Measurements from ENCODE around the gene METTL9. TPM values are rescaled to one million over a fixed set of nuclear protein-coding genes. Genes with fewer than 3 reads are reported as not detected.
A peak's percentile ranks its signal among the peaks of the same experiment; 100 is the strongest.
"Not testable (repeated sequence)": the region's sequence is repeated elsewhere in the genome, so short reads cannot be mapped to it uniquely, and the experiment has no call there.

Gene METTL9
- total RNA-seq, 2 donors from 2014 or later: 58.6 to 62.6 TPM

GRCh38 chr16:21600031-21600773 lies 825 bp downstream of the METTL9 start:
- Histone ChIP-seq H3K4me3 (peak overlapping the region; percentile 83 to 98), H3K9me3 (no peaks in the 10 kb centered on the region), H3K27ac (peak overlapping the region; percentile 90 to 97), H3K36me3 (no peaks in the 10 kb centered on the region), H3K27me3 (no peaks in the 10 kb centered on the region), H3K4me1 (peaks cover 0 to 33% of the 10 kb centered on the region in 2 donors)
- no peak for DNase-seq (ENCODE audit: low spot score)
- TF ChIP-seq, protein P1, sequence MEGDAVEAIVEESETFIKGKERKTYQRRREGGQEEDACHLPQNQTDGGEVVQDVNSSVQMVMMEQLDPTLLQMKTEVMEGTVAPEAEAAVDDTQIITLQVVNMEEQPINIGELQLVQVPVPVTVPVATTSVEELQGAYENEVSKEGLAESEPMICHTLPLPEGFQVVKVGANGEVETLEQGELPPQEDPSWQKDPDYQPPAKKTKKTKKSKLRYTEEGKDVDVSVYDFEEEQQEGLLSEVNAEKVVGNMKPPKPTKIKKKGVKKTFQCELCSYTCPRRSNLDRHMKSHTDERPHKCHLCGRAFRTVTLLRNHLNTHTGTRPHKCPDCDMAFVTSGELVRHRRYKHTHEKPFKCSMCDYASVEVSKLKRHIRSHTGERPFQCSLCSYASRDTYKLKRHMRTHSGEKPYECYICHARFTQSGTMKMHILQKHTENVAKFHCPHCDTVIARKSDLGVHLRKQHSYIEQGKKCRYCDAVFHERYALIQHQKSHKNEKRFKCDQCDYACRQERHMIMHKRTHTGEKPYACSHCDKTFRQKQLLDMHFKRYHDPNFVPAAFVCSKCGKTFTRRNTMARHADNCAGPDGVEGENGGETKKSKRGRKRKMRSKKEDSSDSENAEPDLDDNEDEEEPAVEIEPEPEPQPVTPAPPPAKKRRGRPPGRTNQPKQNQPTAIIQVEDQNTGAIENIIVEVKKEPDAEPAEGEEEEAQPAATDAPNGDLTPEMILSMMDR (IDR thresholded peaks at IDR 0.05): no peak

DNA sequence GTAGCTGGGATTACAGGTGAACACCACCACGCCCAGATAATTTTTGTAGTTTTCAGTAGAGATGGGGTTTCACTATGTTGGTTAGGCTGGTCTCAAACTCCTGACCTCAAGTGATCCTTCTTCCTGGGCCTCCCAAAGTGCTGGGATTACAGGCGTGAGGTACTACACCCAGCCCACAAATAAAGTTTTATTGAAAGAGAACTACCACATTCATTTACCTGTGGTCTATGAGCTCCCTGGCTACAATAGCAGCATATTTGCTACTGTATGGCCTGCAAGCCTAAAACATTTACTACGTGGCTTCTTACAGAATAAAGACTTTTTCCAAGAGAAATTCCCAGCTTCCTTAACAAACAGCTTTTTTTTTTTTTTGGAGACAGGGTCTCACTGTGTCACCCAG lies 3.4 kb downstream of the METTL9 start:
- TF ChIP-seq, protein P1 (IDR thresholded peaks at IDR 0.05): no peak
- no peak for DNase-seq (ENCODE audit: low spot score)
- H3K36me3 ChIP-seq: no peaks in the 10 kb centered on the region
- no peaks in the 10 kb centered on the region for H3K9me3 ChIP-seq
- no peak overlapping the region for H3K4me3 ChIP-seq
- no peak overlapping the region for H3K27ac ChIP-seq
- peaks cover 0 to 38% of the 10 kb centered on the region in 2 donors for H3K4me1 ChIP-seq
- no peaks in the 10 kb centered on the region for H3K27me3 ChIP-seq

GRCh38 chr16:21603928-21604327 lies 4.6 kb downstream of the METTL9 start:
- H3K4me1 ChIP-seq: peaks cover 0 to 42% of the 10 kb centered on the region in 2 donors
- H3K36me3 ChIP-seq: no peaks in the 10 kb centered on the region
- H3K9me3 ChIP-seq: no peaks in the 10 kb centered on the region
- DNase-seq (ENCODE audit: low spot score): no peak
- TF ChIP-seq, protein P1 (IDR thresholded peaks at IDR 0.05): no peak
- H3K27me3 ChIP-seq: no peaks in the 10 kb centered on the region
- no peak overlapping the region for H3K4me3 ChIP-seq
- H3K27ac ChIP-seq: no peak overlapping the region

DNA sequence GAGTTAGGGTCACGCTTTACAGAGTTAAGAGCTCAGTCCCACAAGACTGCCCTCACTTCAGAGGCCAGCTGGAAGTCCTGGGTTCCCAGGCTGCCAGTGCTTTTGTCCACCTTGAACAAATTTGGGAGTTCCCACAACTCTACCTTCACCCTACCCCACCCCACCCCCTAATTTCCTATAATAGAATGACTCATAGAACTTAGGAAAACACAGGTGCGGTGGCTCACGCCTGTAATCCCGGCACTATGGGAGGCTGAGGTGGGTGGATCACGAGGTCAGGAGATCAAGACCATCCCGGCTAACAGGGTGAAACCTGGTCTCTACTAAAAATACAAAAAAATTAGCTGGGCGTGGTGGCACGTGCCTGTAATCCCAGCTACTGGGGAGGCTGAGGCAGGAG lies 6.5 kb downstream of the METTL9 start:
- H3K27me3 ChIP-seq; H3K36me3 ChIP-seq; H3K4me3 ChIP-seq; H3K9me3 ChIP-seq; H3K27ac ChIP-seq; DNase-seq (ENCODE audit: low spot score): not testable (repeated sequence)
- peaks cover 0 to 47% of the 10 kb centered on the region in 2 donors for H3K4me1 ChIP-seq

GRCh38 chr16:21608639-21609328 lies 9.4 kb downstream of the METTL9 start:
- no peaks in the 10 kb centered on the region for H3K27me3 ChIP-seq
- no peak overlapping the region for H3K27ac ChIP-seq
- H3K9me3 ChIP-seq: no peaks in the 10 kb centered on the region
- TF ChIP-seq, protein P1 (IDR thresholded peaks at IDR 0.05): no peak
- H3K4me1 ChIP-seq: peaks cover 0 to 52% of the 10 kb centered on the region in 2 donors
- H3K4me3 ChIP-seq: no peak overlapping the region
- no peak for DNase-seq (ENCODE audit: low spot score)
- no peaks in the 10 kb centered on the region for H3K36me3 ChIP-seq

DNA sequence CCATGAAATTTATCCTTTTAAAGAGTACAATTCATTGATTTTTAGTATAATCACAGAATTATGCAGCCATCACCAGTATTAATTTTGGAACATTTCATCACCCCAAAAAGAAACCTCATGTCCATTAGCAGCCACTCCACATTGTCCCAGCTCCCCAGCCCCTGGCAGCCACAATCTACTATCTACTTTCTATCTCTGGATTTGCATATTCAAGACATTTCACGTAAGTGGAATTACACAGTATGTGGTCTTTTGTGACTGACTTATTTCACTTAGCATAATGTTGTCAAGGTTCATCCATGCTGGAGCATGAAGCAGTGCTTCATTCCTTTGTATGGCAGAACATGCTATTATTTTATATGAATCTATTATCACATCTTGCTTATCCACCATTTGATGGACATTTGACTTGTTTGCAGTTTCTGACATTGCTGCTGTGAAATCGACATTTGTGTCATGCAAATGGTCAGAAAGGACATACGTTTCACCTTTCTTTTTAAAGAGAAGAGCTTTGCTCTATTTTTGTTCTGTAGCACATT lies 10.7 kb downstream of the METTL9 start:
- H3K27me3 ChIP-seq: no peaks in the 10 kb centered on the region
- TF ChIP-seq, protein P1 (IDR thresholded peaks at IDR 0.05): no peak
- peaks cover 0 to 41% of the 10 kb centered on the region in 2 donors for H3K4me1 ChIP-seq
- H3K9me3 ChIP-seq: no peaks in the 10 kb centered on the region
- no peak for DNase-seq (ENCODE audit: low spot score)
- H3K36me3 ChIP-seq: no peaks in the 10 kb centered on the region
- no peak overlapping the region for H3K4me3 ChIP-seq
- H3K27ac ChIP-seq: no peak overlapping the region

Measured in right atrium auricular region (tissue), 2 donors.